H1 (cell line): ENCODE measurements around the gene TPSD1. TPM values are rescaled to one million over a fixed set of nuclear protein-coding genes. Genes with fewer than 3 reads are reported as not detected.

Experiments used
- CTCF ChIA-PET: fragments of 300-600 bp; sonication (Branson Sonifier 250); formaldehyde crosslinking; loops from one replicate; lab custom pipeline; 2021; ENCODE audit not compliant: partially characterized antibody; lab: Charles Lee
- POLR2A ChIA-PET: fragments of 300-600 bp; sonication (Branson Sonifier 250); formaldehyde crosslinking; loops from one replicate; lab custom pipeline; 2021; ENCODE audit warnings: inconsistent platforms; ENCODE audit not compliant: partially characterized antibody; lab: Charles Lee
- DNase-seq, 2 experiments: peaks; one replicate each; pipeline versions ENCODE4 v3.0.0 to v3.0.0-alpha.2; 2010 to 2022; ENCODE audit warnings: low spot score in 2 of 2, low read depth in 1 of 2, mixed read lengths in 1 of 2
- FAIRE-seq: peaks from 2 replicates; lab custom pipeline; 2011; peaks lifted over from hg19 to GRCh38; lab: Jason Lieb, UNC
- H2AFZ ChIP-seq: 2 replicates; pipeline ENCODE4 v1.8.1; 2012; ENCODE audit warnings: low read length, inconsistent platforms
- H2AK5ac ChIP-seq: 2 replicates; pipeline ENCODE4 v1.6.1; 2013; ENCODE audit warnings: low read depth, low read length
- H2BK120ac ChIP-seq: replicated peaks from 2 replicates; pipeline ENCODE3; 2013; ENCODE audit warnings: low read depth, low read length, inconsistent platforms
- H2BK12ac ChIP-seq: 2 replicates; pipeline ENCODE4 v1.6.1; 2013; ENCODE audit warnings: low read depth, low read length
- H2BK15ac ChIP-seq: 2 replicates; pipeline ENCODE4 v1.6.1; 2013; ENCODE audit warnings: low read length
- H2BK20ac ChIP-seq: 2 replicates; pipeline ENCODE4 v1.6.1; 2013; ENCODE audit warnings: low read length
- H2BK5ac ChIP-seq: 2 replicates; pipeline ENCODE4 v1.6.1; 2013; ENCODE audit warnings: low read depth, low read length
- H3K14ac ChIP-seq: 2 replicates; pipeline ENCODE4 v1.6.1; 2013; ENCODE audit warnings: inconsistent platforms; ENCODE audit not compliant: insufficient read length
- H3K18ac ChIP-seq: 2 replicates; pipeline ENCODE4 v1.6.1; 2013; ENCODE audit warnings: low read length; ENCODE audit errors: extremely low read depth
- H3K23ac ChIP-seq: 2 replicates; pipeline ENCODE4 v1.6.1; 2013; ENCODE audit warnings: inconsistent platforms; ENCODE audit not compliant: insufficient read length
- H3K23me2 ChIP-seq: 2 replicates; pipeline ENCODE4 v1.6.1; 2013; ENCODE audit warnings: low read depth, low read length
- H3K27ac ChIP-seq: 2 replicates; pipeline ENCODE4 v1.6.1; 2011; ENCODE audit warnings: low read depth, low read length, inconsistent platforms
- H3K27me3 ChIP-seq, 4 experiments: replicated peaks in 1 of 4; 1 replicate in 1 of 4; 2 replicates in 3 of 4; pipeline versions ENCODE4 v1.6.1 to v1.8.1; 2011 to 2013; ENCODE audit warnings: low read length in 3 of 4, mild to moderate bottlenecking in 3 of 4, inconsistent platforms in 2 of 4, mixed read lengths in 2 of 4, moderate library complexity in 1 of 4; ENCODE audit not compliant: control insufficient read depth in 3 of 4, insufficient read depth in 3 of 4; ENCODE audit errors: extremely low read depth in 1 of 4
- H3K36me3 ChIP-seq, 4 experiments: 2 replicates each; pipeline versions ENCODE4 v1.6.1 to v1.8.1; 2011 to 2013; ENCODE audit warnings: mild to moderate bottlenecking in 4 of 4, low read length in 3 of 4, moderate library complexity in 2 of 4, control low read depth in 1 of 4, inconsistent platforms in 1 of 4; ENCODE audit not compliant: insufficient read depth in 4 of 4, control insufficient read depth in 2 of 4
- H3K4ac ChIP-seq: replicated peaks from 2 replicates; pipeline ENCODE3; 2013; ENCODE audit warnings: low read length, low read depth, mixed read lengths, inconsistent platforms; ENCODE audit not compliant: insufficient read length
- H3K4me1 ChIP-seq, 4 experiments: replicated peaks in 1 of 4; 1 replicate in 1 of 4; 2 replicates in 3 of 4; pipeline versions ENCODE4 v1.6.1 to v1.8.1; 2011 to 2013; ENCODE audit warnings: low read length in 3 of 4, inconsistent platforms in 2 of 4, mixed read lengths in 1 of 4; ENCODE audit not compliant: insufficient read depth in 4 of 4, control insufficient read depth in 3 of 4
- H3K4me2 ChIP-seq, 2 experiments: 2 replicates each; pipeline versions ENCODE4 v1.6.1 to v1.8.1; 2011 to 2013; ENCODE audit warnings: low read depth in 2 of 2, low read length in 2 of 2, control low read depth in 1 of 2, inconsistent platforms in 1 of 2, mild to moderate bottlenecking in 1 of 2; ENCODE audit not compliant: insufficient read depth in 1 of 2
- H3K4me3 ChIP-seq, 4 experiments: fragments of 200-600, 300-600 bp in 1 of 4; sonication (generic), shearing (Covaris generic), sonication (Bioruptor Twin) in 1 of 4; 2 replicates each; pipeline versions ENCODE4 v1.5.1 to v1.8.1; 2011 to 2016; ENCODE audit warnings: low read length in 4 of 4, low read depth in 3 of 4, control low read depth in 2 of 4, inconsistent platforms in 2 of 4, mild to moderate bottlenecking in 2 of 4, mixed read lengths in 1 of 4, moderate library complexity in 1 of 4; ENCODE audit not compliant: insufficient read depth in 2 of 4; ENCODE audit errors: extremely low read depth in 1 of 4
- H3K56ac ChIP-seq: replicated peaks from 2 replicates; pipeline ENCODE3; 2013; ENCODE audit warnings: low read depth, mild to moderate bottlenecking, mixed read lengths, low read length, inconsistent platforms; ENCODE audit not compliant: insufficient read length
- H3K79me1 ChIP-seq: 2 replicates; pipeline ENCODE4 v1.6.1; 2013; ENCODE audit warnings: low read depth, low read length, control low read depth
- H3K79me2 ChIP-seq, 2 experiments: 2 replicates each; pipeline versions ENCODE4 v1.6.1 to v1.8.1; 2012 to 2013; ENCODE audit warnings: low read length in 2 of 2, mild to moderate bottlenecking in 2 of 2, inconsistent platforms in 1 of 2; ENCODE audit not compliant: insufficient read depth in 2 of 2, control insufficient read depth in 1 of 2
- H3K9ac ChIP-seq, 4 experiments: replicated peaks in 1 of 4; 1 replicate in 1 of 4; 2 replicates in 3 of 4; pipeline versions ENCODE4 v1.6.1 to v1.8.1; 2011 to 2013; ENCODE audit warnings: low read depth in 3 of 4, low read length in 3 of 4, control low read depth in 2 of 4, mild to moderate bottlenecking in 2 of 4, moderate library complexity in 2 of 4, inconsistent platforms in 1 of 4; ENCODE audit errors: extremely low read depth in 1 of 4
- H3K9me3 ChIP-seq, 2 experiments: 2 replicates each; pipeline versions ENCODE4 v1.6.1 to v1.8.1; 2012 to 2013; ENCODE audit warnings: mild to moderate bottlenecking in 2 of 2, moderate library complexity in 2 of 2, control low read depth in 1 of 2, inconsistent platforms in 1 of 2, low read depth in 1 of 2, low read length in 1 of 2, mixed read lengths in 1 of 2; ENCODE audit not compliant: insufficient read depth in 2 of 2
- H4K20me1 ChIP-seq, 2 experiments: replicated peaks in 1 of 2; 2 replicates each; pipeline versions ENCODE3 to v1.8.1; 2011 to 2013; ENCODE audit warnings: inconsistent platforms in 2 of 2, low read length in 2 of 2, mild to moderate bottlenecking in 1 of 2; ENCODE audit not compliant: insufficient read depth in 2 of 2, control insufficient read depth in 1 of 2
- H4K5ac ChIP-seq: 2 replicates; pipeline ENCODE4 v1.6.1; 2013; ENCODE audit warnings: low read length, low read depth, mixed read lengths, inconsistent platforms; ENCODE audit not compliant: insufficient read length
- H4K8ac ChIP-seq: 2 replicates; pipeline ENCODE4 v1.8.0; 2013; ENCODE audit warnings: mild to moderate bottlenecking, moderate library complexity, low read length, inconsistent platforms; ENCODE audit not compliant: insufficient read depth; ENCODE audit errors: extremely low read depth
- H4K91ac ChIP-seq: replicated peaks from 2 replicates; pipeline ENCODE3; 2013; ENCODE audit warnings: low read length, mixed read lengths, inconsistent platforms; ENCODE audit not compliant: insufficient read length
- POLR2AphosphoS5 ChIP-seq: IDR thresholded peaks from 2 replicates; pipeline ENCODE4 v1.6.1; 2011; ENCODE audit warnings: low read depth, low read length
- WGBS, 2 experiments: shearing (Covaris generic) in 1 of 2; methylation state at CpG; one replicate each; pipeline versions ENCODE4 v1.1.6 to v1.1.7; 2013 to 2015; ENCODE audit warnings: low lambda C conversion rate in 2 of 2, mixed read lengths in 2 of 2, inconsistent platforms in 1 of 2, low coverage in 1 of 2, missing lambda C conversion rate in 1 of 2; ENCODE audit not compliant: insufficient replicate concordance in 2 of 2, insufficient coverage in 1 of 2, insufficient read length in 1 of 2; ENCODE audit errors: extremely low coverage in 1 of 2, missing lambda C conversion rate in 1 of 2; 5-methylcytosine and 5-hydroxymethylcytosine counted together
- polyA plus RNA-seq, 7 experiments: library from polyadenylated mRNA; depleted of rRNA in 3 of 7; stranded (reverse) in 5 of 7; unstranded in 2 of 7; fragments of >200 nt in 5 of 7; fragments of 200-250 nt in 2 of 7; gene quantifications; 1 replicate in 5 of 7; 2 replicates in 1 of 7; 4 replicates in 1 of 7; pipeline versions ENCODE4 v1.2.1 to v1.2.3, GENCODE V29; 2011 to 2013; ENCODE audit warnings: missing spikeins in 2 of 7, mixed read lengths in 2 of 7
- total RNA-seq: library from RNA; stranded (reverse); fragmentation: NEBNext Ultra II Directional; extraction: Animal tissue kit (Norgen Biotek cat#: 25700); gene quantifications from 2 replicates; pipeline ENCODE4 v1.2.1, GENCODE V29; 2021

The TPSD1 gene
- total and polyA plus RNA-seq, 2 of the 8 experiments (the other 6 are each of a cell fraction or from before 2014, with no cell fraction given): 0.26 TPM; not detected in 1

DNA sequence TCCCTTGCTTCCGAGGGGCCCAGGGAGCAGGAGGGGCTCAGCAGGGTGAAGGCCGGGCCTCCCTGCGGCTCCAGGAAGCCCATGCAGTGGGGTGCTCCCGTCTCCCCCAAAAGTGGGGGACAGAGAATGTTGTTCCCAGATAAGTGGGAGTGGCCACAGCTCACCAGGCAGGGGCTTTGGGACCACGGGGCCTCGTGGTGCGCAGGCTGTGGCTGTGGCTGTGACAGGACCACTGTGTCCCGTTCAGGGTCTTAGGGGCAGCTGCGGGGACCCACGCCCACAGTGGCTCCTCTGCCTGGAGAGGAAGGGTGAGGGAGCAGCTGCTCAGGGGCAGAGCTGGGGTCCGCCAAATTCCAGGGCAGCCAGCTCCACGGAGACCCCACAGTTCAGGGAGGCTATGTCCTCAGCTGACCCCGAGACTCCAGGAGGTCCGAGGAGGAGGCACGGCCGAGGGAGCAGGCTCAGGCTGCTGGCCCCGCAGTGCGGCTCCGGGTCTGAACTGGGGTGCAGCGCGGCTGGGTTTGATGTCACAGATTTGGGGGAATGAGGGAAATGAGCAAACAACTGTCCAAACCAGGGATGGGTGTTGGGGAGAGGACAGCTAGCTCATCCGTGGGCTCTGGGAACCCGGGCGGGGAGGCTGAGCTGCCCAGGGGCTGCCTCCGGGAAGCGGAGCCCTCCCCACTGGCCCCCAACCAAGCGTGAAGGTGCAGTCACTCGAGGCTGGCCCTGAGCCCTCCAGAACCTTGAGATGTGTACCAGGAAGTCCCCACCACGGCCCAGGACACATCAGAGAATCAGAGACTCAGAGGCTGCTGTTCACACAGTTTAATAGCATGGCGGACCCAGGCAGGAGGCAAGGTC is 23.4 kb downstream of the TPSD1 start:
- Histone ChIP-seq H3K23me2 (no peaks in the 10 kb centered on the region), H3K36me3 (no peaks in the 10 kb centered on the region), H2BK5ac (no peak overlapping the region), H3K4me1 (peaks cover 0 to 19% (median 13%) of the 10 kb centered on the region in 4 experiments; a peak in 6 of 7 replicates), H2BK12ac (peak overlapping the region; percentile 60; the same call in 1 of the 2 replicates), H3K79me1 (no peaks in the 10 kb centered on the region), H2BK20ac (no peak overlapping the region), H4K20me1 (no peaks in the 10 kb centered on the region), H3K4ac (no peak overlapping the region), H2AFZ (no peak overlapping the region), H3K56ac (no peak overlapping the region), H3K27me3 (0 out of 7 replicates have a peak, but pooled peaks cover 0 to 2% (median 0%) of the 10 kb centered on the region in 4 experiments), H4K91ac (no peak overlapping the region), H3K4me3 (no peak overlapping the region), H3K18ac (no peak overlapping the region; the same call in 1 of the 2 replicates), H2AK5ac (no peak overlapping the region; the same call in 1 of the 2 replicates), H3K9ac (no peak overlapping the region), H3K9me3 (no peaks in the 10 kb centered on the region), H2BK15ac (peak overlapping the region; percentile 8; the same call in 1 of the 2 replicates), H3K14ac (no peak overlapping the region), H3K23ac (no peak overlapping the region), H3K27ac (no peak overlapping the region), H4K8ac (peak overlapping the region; percentile 68; the same call in 1 of the 2 replicates), H4K5ac (peak overlapping the region; percentile 23), H3K4me2 (no peak overlapping the region), H2BK120ac (no peak overlapping the region), H3K79me2 (no peaks in the 10 kb centered on the region)
- no peak for FAIRE-seq
- 81% methylated on average over 27 of the region's 30 CpGs; no CpG with 5 or more reads in 1 of the 2 experiments for WGBS, 2 experiments
- CTCF ChIA-PET: interaction anchor here (0.8 to 2.0 kb wide), 8 partner anchors 9 to 176 kb away, joined by 3 to 4 read pairs (median 3); no protein-coding TSS in a partner anchor
- no peak for DNase-seq
- POLR2A ChIA-PET: interaction anchor here (0.8 to 1.2 kb wide), 3 partner anchors 9 to 478 kb away, joined by 3 to 5 read pairs (median 3); no protein-coding TSS in a partner anchor
- no peak for TF ChIP-seq POLR2AphosphoS5
